Measurements from ENCODE around the gene CSH1.

Gene CSH1

DNA sequence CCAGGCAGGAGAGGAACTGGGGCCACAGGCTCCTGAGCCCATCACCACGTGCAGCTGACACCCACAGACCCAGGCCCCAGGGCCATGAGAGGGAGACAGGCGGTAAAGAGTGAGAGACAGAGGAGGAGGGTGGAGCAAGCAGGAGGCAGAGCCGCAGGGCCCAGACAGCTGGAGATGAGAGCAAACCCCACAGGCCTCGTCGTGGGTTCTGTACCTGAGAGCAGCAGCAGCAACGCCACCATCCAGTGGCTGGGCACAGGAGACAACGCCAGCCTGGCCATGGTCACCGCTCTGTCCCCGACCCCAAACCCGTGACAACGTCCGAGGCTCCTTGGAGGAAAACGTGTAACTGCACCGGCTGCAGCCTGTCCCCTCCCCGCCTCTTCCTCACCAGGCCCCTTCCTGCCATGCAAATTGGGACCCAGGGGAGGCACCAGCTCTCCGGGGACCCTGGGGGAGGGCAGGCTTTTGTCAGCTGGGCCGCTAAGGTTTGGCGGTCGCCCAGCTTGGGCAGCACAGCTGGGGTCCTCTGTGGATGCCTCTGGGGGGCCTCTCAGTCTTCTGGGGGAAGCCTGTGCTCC lies 35.7 kb upstream of the CSH1 start, which contains the start of gene CD79B:
TSS of gene CD79B (minus strand) at position 351 of the 581 bp plus-strand sequence. CDS start at position 281, 70 bp downstream.
- H3K4me3 ChIP-seq (ENCODE audit: low read length), result peak within 1 kb of the TSS; percentile 98
- peaks cover 48% of the 10 kb centered on the region for H3K79me2 ChIP-seq (ENCODE audit: control insufficient read depth, low read length)
- H3K9me2 ChIP-seq (replicated peaks; ENCODE audit: control insufficient read depth, low read length), result no peaks in the 10 kb centered on the region
- H3K36me3 ChIP-seq (ENCODE audit: control insufficient read depth, low read length), result peaks cover 49% of the 10 kb centered on the region
- H3K27ac ChIP-seq (ENCODE audit: low read depth, low read length), result peak within 1 kb of the TSS; percentile 92
- no peaks in the 10 kb centered on the region for H3K9me3 ChIP-seq (ENCODE audit: control insufficient read depth, insufficient read depth, low read length)
- H3K27me3 ChIP-seq (ENCODE audit: control insufficient read depth, low read length), result no peaks in the 10 kb centered on the region
- H3K4me2 ChIP-seq (ENCODE audit: low read length), result peak within 1 kb of the TSS; percentile 99
- H3F3A ChIP-seq (ENCODE audit: control insufficient read depth, insufficient read depth), result peaks cover 23% of the 10 kb centered on the region
- peaks cover 88% of the 10 kb centered on the region for H3K4me1 ChIP-seq (ENCODE audit: control insufficient read depth, low read length)
- peaks cover 22% of the 10 kb centered on the region for H4K20me1 ChIP-seq (ENCODE audit: control insufficient read depth, insufficient read depth, low read depth, low read length)
- TF ChIP-seq EZH2phosphoT487 (IDR thresholded peaks at IDR 0.05; ENCODE audit: borderline replicate concordance, low read length), result no peak
- TF ChIP-seq, protein P1, sequence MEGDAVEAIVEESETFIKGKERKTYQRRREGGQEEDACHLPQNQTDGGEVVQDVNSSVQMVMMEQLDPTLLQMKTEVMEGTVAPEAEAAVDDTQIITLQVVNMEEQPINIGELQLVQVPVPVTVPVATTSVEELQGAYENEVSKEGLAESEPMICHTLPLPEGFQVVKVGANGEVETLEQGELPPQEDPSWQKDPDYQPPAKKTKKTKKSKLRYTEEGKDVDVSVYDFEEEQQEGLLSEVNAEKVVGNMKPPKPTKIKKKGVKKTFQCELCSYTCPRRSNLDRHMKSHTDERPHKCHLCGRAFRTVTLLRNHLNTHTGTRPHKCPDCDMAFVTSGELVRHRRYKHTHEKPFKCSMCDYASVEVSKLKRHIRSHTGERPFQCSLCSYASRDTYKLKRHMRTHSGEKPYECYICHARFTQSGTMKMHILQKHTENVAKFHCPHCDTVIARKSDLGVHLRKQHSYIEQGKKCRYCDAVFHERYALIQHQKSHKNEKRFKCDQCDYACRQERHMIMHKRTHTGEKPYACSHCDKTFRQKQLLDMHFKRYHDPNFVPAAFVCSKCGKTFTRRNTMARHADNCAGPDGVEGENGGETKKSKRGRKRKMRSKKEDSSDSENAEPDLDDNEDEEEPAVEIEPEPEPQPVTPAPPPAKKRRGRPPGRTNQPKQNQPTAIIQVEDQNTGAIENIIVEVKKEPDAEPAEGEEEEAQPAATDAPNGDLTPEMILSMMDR (IDR thresholded peaks at IDR 0.05; ENCODE audit: low read depth, low read length, poor library complexity, severe bottlenecking), result no peak

DNA sequence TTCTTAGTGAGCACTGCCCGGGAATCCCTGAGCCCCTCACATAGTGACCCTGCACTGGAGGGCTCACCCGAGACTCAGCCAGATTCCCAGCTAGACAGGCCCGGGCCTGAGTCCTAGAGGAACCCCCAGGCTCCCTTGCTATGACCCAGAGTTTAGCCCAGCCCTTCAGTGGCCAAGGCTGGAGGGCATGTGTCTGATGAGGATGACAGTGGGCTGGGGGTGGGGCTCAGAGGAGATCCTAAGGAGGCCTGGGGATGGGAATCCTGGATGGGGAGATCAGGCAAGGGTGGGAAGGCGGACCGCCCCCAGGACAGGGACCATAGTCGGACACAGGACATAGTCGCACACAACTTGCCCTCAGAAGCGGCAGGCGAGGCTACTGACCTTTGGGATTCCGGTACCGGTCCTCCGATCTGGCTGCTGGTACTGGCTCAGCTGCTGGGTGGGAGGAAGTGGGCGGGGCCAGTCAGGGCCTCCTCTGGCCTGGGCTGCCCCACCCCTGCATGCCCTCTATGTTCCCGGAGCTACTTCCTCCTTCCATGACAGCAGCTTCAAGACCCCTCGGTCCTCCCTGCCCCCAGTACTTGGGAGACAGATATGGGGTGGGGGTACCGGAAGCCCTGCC lies 34.7 kb upstream of the CSH1 start:
- H3K27me3 ChIP-seq (ENCODE audit: control insufficient read depth, low read length), result no peaks in the 10 kb centered on the region
- H3K4me2 ChIP-seq (ENCODE audit: low read length), result peak overlapping the region; percentile 99
- peaks cover 32% of the 10 kb centered on the region for H3F3A ChIP-seq (ENCODE audit: control insufficient read depth, insufficient read depth)
- peaks cover 22% of the 10 kb centered on the region for H4K20me1 ChIP-seq (ENCODE audit: control insufficient read depth, insufficient read depth, low read depth, low read length)
- TF ChIP-seq EZH2phosphoT487 (IDR thresholded peaks at IDR 0.05; ENCODE audit: borderline replicate concordance, low read length), result no peak
- TF ChIP-seq, protein P1 (IDR thresholded peaks at IDR 0.05; ENCODE audit: low read depth, low read length, poor library complexity, severe bottlenecking), result no peak
- H3K9me2 ChIP-seq (replicated peaks; ENCODE audit: control insufficient read depth, low read length), result no peaks in the 10 kb centered on the region
- no peaks in the 10 kb centered on the region for H3K9me3 ChIP-seq (ENCODE audit: control insufficient read depth, insufficient read depth, low read length)
- peak overlapping the region; percentile 92 for H3K27ac ChIP-seq (ENCODE audit: low read depth, low read length)
- peaks cover 48% of the 10 kb centered on the region for H3K79me2 ChIP-seq (ENCODE audit: control insufficient read depth, low read length)
- peaks cover 88% of the 10 kb centered on the region for H3K4me1 ChIP-seq (ENCODE audit: control insufficient read depth, low read length)
- peaks cover 59% of the 10 kb centered on the region for H3K36me3 ChIP-seq (ENCODE audit: control insufficient read depth, low read length)
- peak overlapping the region; percentile 98 for H3K4me3 ChIP-seq (ENCODE audit: low read length)

DNA sequence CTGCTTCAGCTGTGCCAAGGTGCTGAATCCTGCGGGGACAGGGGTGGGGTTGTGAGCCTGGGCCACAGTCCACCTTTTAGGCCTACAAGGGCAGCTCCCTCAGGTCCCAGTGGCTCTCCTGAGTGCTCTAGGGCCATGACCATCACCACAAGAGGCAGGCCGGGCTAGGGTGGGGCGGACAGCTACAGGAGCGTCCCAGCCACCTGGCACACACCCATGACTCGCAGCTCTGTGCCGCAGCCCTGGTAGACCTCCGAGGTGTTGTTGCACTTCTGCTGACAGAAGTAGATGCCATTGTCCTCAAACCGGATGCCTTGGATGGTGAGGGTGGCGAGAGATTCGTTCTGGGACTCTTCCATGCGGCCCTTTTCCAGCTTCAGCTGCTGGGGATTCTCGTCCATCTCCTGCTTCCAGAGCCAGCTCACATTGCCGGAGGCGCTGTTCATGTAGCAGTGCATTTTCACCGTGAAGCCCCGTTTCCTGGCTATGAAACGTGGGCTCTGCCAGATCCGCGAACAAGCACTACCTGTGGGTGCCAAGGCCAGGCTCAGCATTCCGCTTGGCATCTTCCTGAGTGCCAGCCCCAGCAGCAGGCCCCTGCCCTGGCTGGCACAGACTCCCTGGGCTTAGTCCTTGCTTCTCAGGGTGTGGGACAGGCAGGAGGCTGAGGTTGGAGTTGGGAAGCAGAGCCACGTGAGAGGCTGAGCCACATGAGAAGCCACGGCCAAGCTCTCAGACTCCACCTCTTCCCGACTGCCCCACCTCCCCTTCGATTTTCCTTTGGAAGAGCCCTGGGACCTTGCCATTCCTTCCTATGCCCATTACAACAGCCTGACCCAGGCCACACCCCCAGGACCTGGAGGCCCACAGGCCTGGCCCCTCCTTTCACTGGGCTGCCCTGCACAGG lies 33.7 kb upstream of the CSH1 start:
- peak overlapping the region; percentile 92 for H3K27ac ChIP-seq (ENCODE audit: low read depth, low read length)

More for the DNA sequence above, 33.7 kb upstream of the CSH1 start:
- H3K27me3 ChIP-seq (ENCODE audit: control insufficient read depth, low read length), result no peaks in the 10 kb centered on the region
- H3K79me2 ChIP-seq (ENCODE audit: control insufficient read depth, low read length), result peaks cover 48% of the 10 kb centered on the region
- peaks cover 22% of the 10 kb centered on the region for H4K20me1 ChIP-seq (ENCODE audit: control insufficient read depth, insufficient read depth, low read depth, low read length)
- TF ChIP-seq, protein P1 (IDR thresholded peaks at IDR 0.05; ENCODE audit: low read depth, low read length, poor library complexity, severe bottlenecking), result no peak
- TF ChIP-seq EZH2phosphoT487 (IDR thresholded peaks at IDR 0.05; ENCODE audit: borderline replicate concordance, low read length), result no peak
- peak overlapping the region; percentile 99 for H3K4me2 ChIP-seq (ENCODE audit: low read length)
- peak overlapping the region; percentile 98 for H3K4me3 ChIP-seq (ENCODE audit: low read length)
- H3K9me2 ChIP-seq (replicated peaks; ENCODE audit: control insufficient read depth, low read length), result no peaks in the 10 kb centered on the region
- H3K9me3 ChIP-seq (ENCODE audit: control insufficient read depth, insufficient read depth, low read length), result no peaks in the 10 kb centered on the region
- H3K4me1 ChIP-seq (ENCODE audit: control insufficient read depth, low read length), result peaks cover 88% of the 10 kb centered on the region
- peaks cover 35% of the 10 kb centered on the region for H3F3A ChIP-seq (ENCODE audit: control insufficient read depth, insufficient read depth)
- H3K36me3 ChIP-seq (ENCODE audit: control insufficient read depth, low read length), result peaks cover 64% of the 10 kb centered on the region

Data from DOHH2 (cell line).